Ovary (tissue), 9 donors: Measurements from ENCODE around the gene PPIL4. TPM values are rescaled to one million over a fixed set of nuclear protein-coding genes. Genes with fewer than 3 reads are reported as not detected.

Experiments used
- DNase-seq, 5 donors: peaks; one replicate each; pipeline ENCODE4 v3.0.0-alpha.2; 2019 to 2020
- H3K27ac ChIP-seq, 2 donors: fragments of 200-600 bp; one replicate each; pipeline versions ENCODE4 v1.5.1 to v1.8.0; 2019 to 2022
- H3K27me3 ChIP-seq: fragments of 200-600 bp; one replicate; pipeline ENCODE4 v1.8.0; 2022
- H3K36me3 ChIP-seq: fragments of 200-600 bp; sonication (generic); one replicate; pipeline ENCODE4 v1.5.1; 2019
- H3K4me1 ChIP-seq: one replicate; pipeline ENCODE4 v1.8.1; 2013; ENCODE audit warnings: mild to moderate bottlenecking, moderate library complexity; ENCODE audit not compliant: insufficient read depth
- H3K4me3 ChIP-seq: fragments of 200-600 bp; sonication (generic); one replicate; pipeline ENCODE4 v1.5.1; 2017
- H3K9me3 ChIP-seq, 2 donors: fragments of 200-600 bp in 1 of 2; sonication (generic) in 1 of 2; one replicate each; pipeline versions ENCODE4 v1.5.1 to v1.8.1; 2013 to 2019; ENCODE audit warnings: mild to moderate bottlenecking in 1 of 2, moderate library complexity in 1 of 2
- CTCF ChIP-seq, 3 donors: fragments of 450-650 bp in 2 of 3; fragments of 200-600 bp in 1 of 3; IDR thresholded peaks; one replicate each; pipeline versions ENCODE4 v1.5.1 to v1.8.0; 2016 to 2022; ENCODE audit warnings: antibody characterized with exemption in 3 of 3, mild to moderate bottlenecking in 1 of 3
- EP300 ChIP-seq: sonication (generic); formaldehyde crosslinking; IDR thresholded peaks from one replicate; pipeline ENCODE4 v1.6.1; 2017; ENCODE audit warnings: antibody characterized with exemption
- POLR2A ChIP-seq: fragments of 450-650 bp; IDR thresholded peaks from one replicate; pipeline ENCODE4 v1.6.1; 2017; ENCODE audit warnings: antibody characterized with exemption, mild to moderate bottlenecking, moderate library complexity
- WGBS, 3 donors: extraction: QIAGEN DNeasy Blood & Tissue Kit in 1 of 3; methylation state at CpG; one replicate each; pipeline versions ENCODE4 v1.1.5 to v1.1.7; 2013 to 2017; 5-methylcytosine and 5-hydroxymethylcytosine counted together
- intact Hi-C, 4 donors: fragments of 100-400 bp; cut with DNase I; formaldehyde crosslinking; loops; one replicate each; pipeline versions ENCODE4 v1.11.0 to v1.15.1; 2022 to 2023
- polyA plus RNA-seq, 2 donors: library from polyadenylated mRNA; stranded (reverse); fragments of 200-250 nt in 1 of 2; fragments of 350-450 nt in 1 of 2; fragmentation: Illumina TruSeq in 1 of 2; extraction: RNeasy Lipid Tissue Mini Kit (QIAGEN cat#74804) in 1 of 2; gene quantifications; one replicate each; pipeline ENCODE4 v1.2.3, GENCODE V29; 2013 to 2014
- total RNA-seq, 7 donors: library from RNA; depleted of rRNA in 2 of 7; stranded (reverse); fragments of >200 nt in 2 of 7; fragmentation: NEBNext Ultra II Directional in 3 of 7; extraction: Animal tissue kit (Norgen Biotek cat#: 25700) in 3 of 7; gene quantifications; one replicate each; pipeline versions ENCODE4 v1.1.0 to v1.2.4, GENCODE V29; 2016 to 2023
- donor health status: DM: no; HTN: no; CAD: no; lungs with moderate emphysema.
- donor health status: DM: no; HTN: no; CAD: no.
- donor health status: Bipolar disorder and iron deficiency.
- donor health status: DM: yes; HTN: yes; CAD: no.
- donor health status: DM: no; HTN: no; CAD: no.
- donor health status: DM: yes; HTN: yes; CAD: no.

PPIL4 gene
- total and polyA plus RNA-seq, 9 donors, result 29.4 to 50.6 (median 37.8) TPM

DNA sequence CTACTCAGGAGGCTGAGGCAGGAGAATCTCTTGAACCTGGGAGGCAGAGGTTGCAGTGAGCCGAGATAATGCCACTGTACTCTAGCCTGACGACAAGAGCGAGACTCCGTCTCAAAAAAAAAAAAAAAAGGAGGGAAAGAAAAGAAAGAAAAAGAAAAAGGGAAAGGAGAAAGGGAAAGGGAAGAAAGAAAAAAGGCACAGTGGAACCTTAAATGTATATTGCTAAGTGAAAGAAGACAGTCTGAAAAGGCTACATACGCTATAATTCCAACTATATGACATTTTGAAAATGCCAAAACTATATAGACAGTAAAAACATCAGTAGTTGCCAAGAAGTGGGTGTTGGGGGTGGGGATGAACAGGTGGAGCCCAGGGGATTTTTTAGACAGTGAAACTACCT lies 16.2 kb downstream of the PPIL4 start:
- H3K36me3 ChIP-seq, result no peaks in the 10 kb centered on the region
- TF ChIP-seq EP300, result no peak
- no peak for TF ChIP-seq POLR2A
- intact Hi-C loops, result no loop called here

GRCh38 chr6:149515494-149515893 lies 30.3 kb downstream of the PPIL4 start:
- TF ChIP-seq EP300 (no peak), POLR2A (no peak), CTCF (IDR thresholded peaks at IDR 0.05) (no peak)
- WGBS, 3 donors, result 95 to 96% (median 95%) methylated on average over 1 of the region's 1 CpG
- Histone ChIP-seq H3K9me3 (no peaks in the 10 kb centered on the region), H3K27me3 (no peaks in the 10 kb centered on the region), H3K4me1 (no peaks in the 10 kb centered on the region), H3K27ac (no peak overlapping the region), H3K36me3 (no peaks in the 10 kb centered on the region), H3K4me3 (no peak overlapping the region)
- no peak for DNase-seq
- intact Hi-C loops, result loop anchor here in 3 of 4 donors (5.0 to 10.0 kb wide), 4 partner anchors 83 to 951 kb away; no protein-coding TSS in a partner anchor

More for the DNA sequence above, 16.2 kb downstream of the PPIL4 start:
- Histone ChIP-seq H3K27ac (no peak overlapping the region), H3K9me3 (no peaks in the 10 kb centered on the region), H3K4me3 (no peak overlapping the region), H3K27me3 (no peaks in the 10 kb centered on the region), H3K4me1 (no peaks in the 10 kb centered on the region)
- DNase-seq, result no peak
- WGBS, 3 donors, result 93 to 98% (median 94%) methylated on average over 5 of the region's 5 CpGs

- no peaks in the 10 kb centered on the region for H3K9me3 ChIP-seq
- TF ChIP-seq EP300 (no peak), POLR2A (no peak), CTCF (IDR thresholded peaks at IDR 0.05) (no peak)
- H3K27me3 ChIP-seq, result no peaks in the 10 kb centered on the region
- intact Hi-C loops, result loop anchor here in 1 of 4 donors (10.0 kb wide), 2 partner anchors 429 to 949 kb away; no protein-coding TSS in a partner anchor
- H3K4me1 ChIP-seq, result no peaks in the 10 kb centered on the region
- no peak overlapping the region for H3K27ac ChIP-seq
- WGBS, 3 donors, result 87 to 92% (median 91%) methylated on average over 5 of the region's 5 CpGs
- H3K4me3 ChIP-seq, result no peak overlapping the region
- no peaks in the 10 kb centered on the region for H3K36me3 ChIP-seq
- no peak for DNase-seq
These were observed 31.9 kb downstream of the PPIL4 start for GRCh38 chr6:149513915-149514314.

GRCh38 chr6:149510793-149511512 lies 34.9 kb downstream of the PPIL4 start:
- Histone ChIP-seq H3K9me3 (no peaks in the 10 kb centered on the region), H3K4me3 (no peak overlapping the region), H3K4me1 (no peaks in the 10 kb centered on the region), H3K36me3 (no peaks in the 10 kb centered on the region), H3K27me3 (no peaks in the 10 kb centered on the region), H3K27ac (no peak overlapping the region)
- intact Hi-C loops, result loop anchor here in 1 of 4 donors (10.0 kb wide), 2 partner anchors 426 to 946 kb away; no protein-coding TSS in a partner anchor
- DNase-seq, result no peak
- TF ChIP-seq POLR2A (no peak), EP300 (no peak), CTCF (IDR thresholded peaks at IDR 0.05) (no peak)
- WGBS, 3 donors, result 59 to 73% (median 68%) methylated on average over 4 of the region's 4 CpGs

DNA sequence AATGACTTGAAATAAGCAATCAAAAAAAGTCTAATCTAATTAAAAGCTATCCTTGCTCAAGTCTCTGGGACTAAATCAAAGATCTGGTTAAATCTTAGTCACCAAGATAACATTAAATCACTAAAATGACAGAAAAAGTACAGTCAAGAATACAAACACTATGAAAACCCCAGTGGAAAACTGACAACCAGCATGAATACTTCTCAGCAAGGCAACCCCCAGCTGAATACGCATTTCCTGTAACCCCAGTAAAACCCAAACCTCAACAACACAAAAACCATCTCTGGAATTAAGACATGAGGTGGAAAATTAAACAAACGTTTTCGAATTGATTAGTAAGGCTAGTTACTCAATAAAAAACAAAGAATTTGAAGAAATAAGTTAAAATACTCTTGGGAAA lies 37.4 kb downstream of the PPIL4 start:
- Histone ChIP-seq H3K27me3 (no peaks in the 10 kb centered on the region), H3K4me1 (no peaks in the 10 kb centered on the region), H3K4me3 (no peak overlapping the region), H3K27ac (no peak overlapping the region), H3K9me3 (no peaks in the 10 kb centered on the region), H3K36me3 (no peaks in the 10 kb centered on the region)
- TF ChIP-seq EP300 (no peak), CTCF (IDR thresholded peaks at IDR 0.05) (no peak), POLR2A (no peak)
- intact Hi-C loops, result loop anchor here in 1 of 4 donors (10.0 kb wide), 1 partner anchor 474 kb away; no protein-coding TSS in a partner anchor
- 67 to 80% (median 71%) methylated on average over 3 of the region's 3 CpGs for WGBS, 3 donors
- no peak for DNase-seq
